RWPE2 (cell line): Measurements from ENCODE around the gene GSN.

ENCODE experiments used
- ATAC-seq: fragments of 200-7000 bp; cut with Tn5 transposase; 3 replicates; pipeline ENCODE4 v1.9.1; 2021; ENCODE audit warnings: low read depth
- DNase-seq: peaks from one replicate; pipeline ENCODE4 v3.0.0-alpha.2; 2020; ENCODE audit warnings: low spot score
- H3K27ac ChIP-seq: fragments of 450-650 bp; 2 replicates; pipeline ENCODE4 v1.5.1; 2017; ENCODE audit warnings: mild to moderate bottlenecking; ENCODE audit not compliant: poor library complexity, severe bottlenecking
- H3K27me3 ChIP-seq: fragments of 250-450 bp; sonication (Bioruptor Pico); 2 replicates; pipeline ENCODE4 v1.5.1; 2021; ENCODE audit warnings: mild to moderate bottlenecking, moderate library complexity; ENCODE audit not compliant: insufficient read depth, poor library complexity, severe bottlenecking
- H3K36me3 ChIP-seq: fragments of 250-450 bp; sonication (Bioruptor Pico); 2 replicates; pipeline ENCODE4 v1.5.1; 2020; ENCODE audit warnings: low read depth, mild to moderate bottlenecking, moderate library complexity
- H3K4me1 ChIP-seq: fragments of 250-450 bp; sonication (Bioruptor Pico); 2 replicates; pipeline ENCODE4 v1.5.1; 2021; ENCODE audit warnings: mild to moderate bottlenecking, moderate library complexity; ENCODE audit not compliant: insufficient read depth, poor library complexity, severe bottlenecking
- H3K4me3 ChIP-seq: fragments of 250-450 bp; sonication (Bioruptor Pico); 2 replicates; pipeline ENCODE4 v1.5.1; 2021; ENCODE audit warnings: mild to moderate bottlenecking, moderate library complexity; ENCODE audit not compliant: severe bottlenecking
- H3K9me3 ChIP-seq: fragments of 250-450 bp; sonication (Bioruptor Pico); 2 replicates; pipeline ENCODE4 v1.5.1; 2021; ENCODE audit warnings: mild to moderate bottlenecking, moderate library complexity; ENCODE audit not compliant: severe bottlenecking
- TF ChIP-seq, protein P1 (sequence below): fragments of 450-650 bp; IDR thresholded peaks from one replicate; pipeline ENCODE4 v1.5.1; 2017; ENCODE audit warnings: mild to moderate bottlenecking, moderate library complexity; ENCODE audit not compliant: poor library complexity, severe bottlenecking

The GSN gene

GRCh38 chr9:121348221-121348620, 80.3 kb downstream of the GSN start:
- ATAC-seq, result no peak
- H3K36me3 ChIP-seq, result peaks cover 95% of the 10 kb centered on the region

DNA sequence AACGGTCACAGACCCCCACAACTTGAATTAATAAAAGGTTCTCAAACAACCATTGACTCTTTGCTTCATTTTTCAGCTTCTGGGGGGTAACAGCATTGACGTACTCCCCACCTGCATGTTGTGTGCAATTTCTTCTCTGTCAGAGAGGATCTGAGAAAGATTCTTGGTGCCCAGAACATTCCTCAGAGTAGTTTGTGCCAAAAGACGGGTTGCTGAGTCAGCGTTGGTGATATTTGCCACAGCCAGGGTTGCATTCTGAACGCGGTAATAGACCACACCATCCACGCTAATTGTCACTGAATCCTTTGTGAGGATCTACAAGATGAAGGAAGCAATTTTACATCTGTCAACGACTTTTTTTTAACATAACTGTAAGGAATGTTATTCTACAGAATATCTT, 81.0 kb downstream of the GSN start:
- H3K4me3 ChIP-seq, result no peak overlapping the region
- peaks cover 9% of the 10 kb centered on the region for H3K4me1 ChIP-seq
- peaks cover 97% of the 10 kb centered on the region for H3K36me3 ChIP-seq
- H3K27me3 ChIP-seq, result no peaks in the 10 kb centered on the region
- no peak overlapping the region for H3K27ac ChIP-seq
- TF ChIP-seq, protein P1, sequence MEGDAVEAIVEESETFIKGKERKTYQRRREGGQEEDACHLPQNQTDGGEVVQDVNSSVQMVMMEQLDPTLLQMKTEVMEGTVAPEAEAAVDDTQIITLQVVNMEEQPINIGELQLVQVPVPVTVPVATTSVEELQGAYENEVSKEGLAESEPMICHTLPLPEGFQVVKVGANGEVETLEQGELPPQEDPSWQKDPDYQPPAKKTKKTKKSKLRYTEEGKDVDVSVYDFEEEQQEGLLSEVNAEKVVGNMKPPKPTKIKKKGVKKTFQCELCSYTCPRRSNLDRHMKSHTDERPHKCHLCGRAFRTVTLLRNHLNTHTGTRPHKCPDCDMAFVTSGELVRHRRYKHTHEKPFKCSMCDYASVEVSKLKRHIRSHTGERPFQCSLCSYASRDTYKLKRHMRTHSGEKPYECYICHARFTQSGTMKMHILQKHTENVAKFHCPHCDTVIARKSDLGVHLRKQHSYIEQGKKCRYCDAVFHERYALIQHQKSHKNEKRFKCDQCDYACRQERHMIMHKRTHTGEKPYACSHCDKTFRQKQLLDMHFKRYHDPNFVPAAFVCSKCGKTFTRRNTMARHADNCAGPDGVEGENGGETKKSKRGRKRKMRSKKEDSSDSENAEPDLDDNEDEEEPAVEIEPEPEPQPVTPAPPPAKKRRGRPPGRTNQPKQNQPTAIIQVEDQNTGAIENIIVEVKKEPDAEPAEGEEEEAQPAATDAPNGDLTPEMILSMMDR, result no peak
- no peak for ATAC-seq
- DNase-seq, result no peak
- H3K9me3 ChIP-seq, result no peaks in the 10 kb centered on the region

More at GRCh38 chr9:121348221-121348620, 80.3 kb downstream of the GSN start:
- Histone ChIP-seq H3K27me3 (no peaks in the 10 kb centered on the region), H3K4me1 (peaks cover 9% of the 10 kb centered on the region), H3K27ac (no peak overlapping the region), H3K4me3 (no peak overlapping the region), H3K9me3 (no peaks in the 10 kb centered on the region)
- TF ChIP-seq, protein P1, result no peak
- no peak for DNase-seq

GRCh38 chr9:121350036-121350435, 82.1 kb downstream of the GSN start:
- Histone ChIP-seq H3K4me1 (peaks cover 9% of the 10 kb centered on the region), H3K36me3 (peaks cover 95% of the 10 kb centered on the region), H3K27me3 (no peaks in the 10 kb centered on the region), H3K4me3 (no peak overlapping the region), H3K27ac (no peak overlapping the region), H3K9me3 (no peaks in the 10 kb centered on the region)
- no peak for ATAC-seq
- TF ChIP-seq, protein P1, result no peak
- DNase-seq, result no peak

GRCh38 chr9:121350993-121351561, 83.1 kb downstream of the GSN start:
- Histone ChIP-seq H3K9me3 (no peaks in the 10 kb centered on the region), H3K4me3 (no peak overlapping the region), H3K36me3 (peaks cover 94% of the 10 kb centered on the region), H3K27ac (peak overlapping the region; percentile 14), H3K27me3 (no peaks in the 10 kb centered on the region), H3K4me1 (peaks cover 12% of the 10 kb centered on the region)
- TF ChIP-seq, protein P1, result no peak
- DNase-seq (no peak), ATAC-seq (peak; percentile 73)

DNA sequence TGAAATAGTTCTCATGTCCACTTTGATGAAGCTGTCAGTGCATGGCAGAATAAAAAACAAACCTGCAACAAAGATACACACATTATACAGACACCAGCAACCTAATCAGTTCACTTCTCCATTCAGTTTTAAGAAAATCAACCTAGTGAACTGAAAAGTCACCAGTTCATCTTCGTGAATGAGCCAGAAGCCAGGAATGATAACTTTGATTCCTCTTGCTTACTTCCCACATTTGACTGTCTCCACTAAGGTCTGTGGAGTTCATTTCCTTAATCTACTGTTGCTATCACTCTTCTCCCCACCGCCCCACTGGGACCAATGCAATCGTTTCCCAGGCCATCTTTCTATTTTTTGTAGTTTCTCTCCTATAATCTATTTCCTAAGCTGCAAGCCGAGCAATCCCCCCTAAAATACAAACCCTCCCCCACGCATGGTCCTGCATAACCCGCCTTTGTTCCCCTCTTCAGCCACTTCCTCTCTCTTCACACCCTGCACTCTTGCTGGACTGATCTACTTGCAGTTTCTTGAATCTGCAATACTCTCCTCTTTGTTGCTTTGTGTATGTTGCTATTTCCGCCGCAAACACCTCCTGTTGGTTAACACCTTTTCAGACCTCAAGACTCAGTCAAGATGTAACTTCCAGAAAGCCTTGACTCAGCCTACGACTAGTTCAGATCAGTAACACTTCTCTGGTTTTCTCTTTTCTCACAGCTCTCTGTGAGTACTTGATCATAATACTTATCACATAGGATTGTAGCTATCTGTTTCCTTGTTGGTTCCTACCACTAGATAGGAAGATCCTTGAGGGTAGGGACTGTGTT, 85.5 kb downstream of the GSN start:
- DNase-seq, result no peak
- TF ChIP-seq, protein P1, result no peak
- Histone ChIP-seq H3K27me3 (no peaks in the 10 kb centered on the region), H3K4me3 (no peak overlapping the region), H3K4me1 (peaks cover 27% of the 10 kb centered on the region), H3K27ac (no peak overlapping the region), H3K9me3 (no peaks in the 10 kb centered on the region), H3K36me3 (peaks cover 73% of the 10 kb centered on the region)
- ATAC-seq, result no peak
